ENCODE results near the gene MYPOP. TPM values are rescaled to one million over a fixed set of nuclear protein-coding genes. Genes with fewer than 3 reads are reported as not detected.

MYPOP gene
- 10 to 100 TPM in 1 of 2 donors, 1 to 10 TPM in 1; 9.4 to 11.1 TPM for total RNA-seq
- 9.5 TPM for polyA plus RNA-seq (ENCODE audit: insufficient read depth, low read depth, low replicate concordance)
- long read RNA-seq, donor 1, transcript MYPOP-201 (3 exons, 1,890 nt), result major isoform, 5 of 5 reads
- long read RNA-seq, donor 1, partial matches to known transcripts, result 0 of 5 reads
- long read RNA-seq, donor 1, other reads (novel, unspliced or antisense), result 0 of 5 reads
- long read RNA-seq, donor 2, partial matches to known transcripts, result 0 of 1 reads
- long read RNA-seq, donor 2, other reads (novel, unspliced or antisense), result 0 of 1 reads

GRCh38 chr19:45901912-45902650, at the start of gene MYPOP:
TSS of gene MYPOP (minus strand) at chr19:45902613. CDS start at chr19:45901773, 840 bp downstream.
- Histone ChIP-seq H3K4me1 (peaks cover 14% of the 10 kb centered on the region), H3K27me3 (no peaks in the 10 kb centered on the region), H3K4me3 (peak within 1 kb of the TSS; percentile 67 to 82), H3K36me3 (ENCODE audit: low read depth, missing control alignments) (no peaks in the 10 kb centered on the region), H3K27ac (peak within 1 kb of the TSS; percentile 24 to 82), H3K9me3 (no peaks in the 10 kb centered on the region)
- no peak for DNase-seq
- intact Hi-C loops (cut with DNase I; ENCODE audit: low total_unique reads), result no loop called here
- WGBS, 2 donors, result 1% methylated on average over 36 to 46 of the region's 47 CpGs
- no peak for TF ChIP-seq POLR2A (IDR thresholded peaks at IDR 0.05)
- no peak for TF ChIP-seq CTCF (IDR thresholded peaks at IDR 0.05)

GRCh38 chr19:45947926-45948325, 45.5 kb upstream of the MYPOP start:
- Histone ChIP-seq H3K4me3 (no peak overlapping the region), H3K4me1 (peaks cover 3% of the 10 kb centered on the region), H3K36me3 (ENCODE audit: low read depth, missing control alignments) (no peaks in the 10 kb centered on the region), H3K27ac (no peak overlapping the region), H3K9me3 (no peaks in the 10 kb centered on the region), H3K27me3 (no peaks in the 10 kb centered on the region)
- no peak for DNase-seq
- intact Hi-C loops (cut with DNase I; ENCODE audit: low total_unique reads), result no loop called here
- TF ChIP-seq CTCF (IDR thresholded peaks at IDR 0.05) (no peak), POLR2A (IDR thresholded peaks at IDR 0.05) (no peak)
- WGBS, 2 donors, result 92 to 95% methylated on average over 1 of the region's 1 CpG

GRCh38 chr19:45940515-45940805, 38.0 kb upstream of the MYPOP start:
- DNase-seq, result no peak
- no peaks in the 10 kb centered on the region for H3K27me3 ChIP-seq
- intact Hi-C loops (cut with DNase I; ENCODE audit: low total_unique reads), result no loop called here
- H3K9me3 ChIP-seq, result no peaks in the 10 kb centered on the region
- H3K36me3 ChIP-seq (ENCODE audit: low read depth, missing control alignments), result no peaks in the 10 kb centered on the region
- H3K4me1 ChIP-seq, result no peaks in the 10 kb centered on the region
- 40 to 63% methylated on average over 30 to 32 of the region's 32 CpGs for WGBS, 2 donors
- H3K4me3 ChIP-seq, result peak overlapping the region; percentile 20 to 31
- H3K27ac ChIP-seq, result no peak overlapping the region
- TF ChIP-seq POLR2A (IDR thresholded peaks at IDR 0.05) (no peak), CTCF (IDR thresholded peaks at IDR 0.05) (no peak)

GRCh38 chr19:45939792-45940514, 37.5 kb upstream of the MYPOP start:
- H3K27me3 ChIP-seq, result no peaks in the 10 kb centered on the region
- no peak overlapping the region for H3K27ac ChIP-seq
- H3K36me3 ChIP-seq (ENCODE audit: low read depth, missing control alignments), result no peaks in the 10 kb centered on the region
- WGBS, 2 donors, result 45 to 50% methylated on average over 1 to 50 of the region's 67 CpGs
- no peaks in the 10 kb centered on the region for H3K9me3 ChIP-seq
- no peaks in the 10 kb centered on the region for H3K4me1 ChIP-seq
- DNase-seq, result no peak
- intact Hi-C loops (cut with DNase I; ENCODE audit: low total_unique reads), result no loop called here
- H3K4me3 ChIP-seq, result peak overlapping the region; percentile 20 to 31
- TF ChIP-seq POLR2A (IDR thresholded peaks at IDR 0.05) (no peak), CTCF (IDR thresholded peaks at IDR 0.05) (no peak)

Measured in testis (tissue), 5 donors.